Liver (tissue), 9 donors: ENCODE data around the gene RGS3. TPM values are rescaled to one million over a fixed set of nuclear protein-coding genes. Genes with fewer than 3 reads are reported as not detected.

ENCODE experiments used
- DNase-seq: peaks from one replicate; pipeline ENCODE4 v3.0.0-alpha.2; 2017; ENCODE audit warnings: low spot score
- H3K27ac ChIP-seq, 2 donors: one replicate each; pipeline ENCODE4 v1.7.0; 2013; ENCODE audit warnings: inconsistent platforms in 2 of 2, low read length in 2 of 2, control low read depth in 1 of 2, low read depth in 1 of 2, mild to moderate bottlenecking in 1 of 2
- H3K27me3 ChIP-seq, 4 donors: one replicate each; pipeline versions ENCODE4 v1.6.1 to v1.7.0; 2013; ENCODE audit warnings: low read length in 3 of 4, inconsistent platforms in 1 of 4, mild to moderate bottlenecking in 1 of 4, moderate library complexity in 1 of 4; ENCODE audit not compliant: control insufficient read depth in 4 of 4, insufficient read depth in 4 of 4
- H3K36me3 ChIP-seq, 4 donors: one replicate each; pipeline versions ENCODE4 v1.6.1 to v1.7.0; 2013; ENCODE audit warnings: low read length in 3 of 4, mild to moderate bottlenecking in 3 of 4, low read depth in 1 of 4, moderate library complexity in 1 of 4; ENCODE audit not compliant: control insufficient read depth in 4 of 4, insufficient read depth in 3 of 4
- H3K4me1 ChIP-seq, 4 donors: one replicate each; pipeline versions ENCODE4 v1.6.1 to v1.7.0; 2013; ENCODE audit warnings: low read length in 3 of 4, mild to moderate bottlenecking in 3 of 4, moderate library complexity in 1 of 4; ENCODE audit not compliant: control insufficient read depth in 4 of 4, insufficient read depth in 4 of 4
- H3K4me3 ChIP-seq, 3 donors: one replicate each; pipeline versions ENCODE4 v1.6.1 to v1.7.0; 2013; ENCODE audit warnings: low read length in 3 of 3, control low read depth in 1 of 3, low read depth in 1 of 3, mild to moderate bottlenecking in 1 of 3
- H3K9ac ChIP-seq, 2 donors: one replicate each; pipeline ENCODE4 v1.7.0; 2013; ENCODE audit warnings: low read length in 2 of 2, mild to moderate bottlenecking in 2 of 2, moderate library complexity in 2 of 2, control low read depth in 1 of 2, low read depth in 1 of 2
- H3K9me3 ChIP-seq, 4 donors: one replicate each; pipeline versions ENCODE4 v1.6.1 to v1.7.0; 2013; ENCODE audit warnings: low read length in 3 of 4; ENCODE audit not compliant: control insufficient read depth in 4 of 4
- FOXA1 ChIP-seq: IDR thresholded peaks from 2 replicates; pipeline ENCODE4 v1.6.1; 2016; ENCODE audit warnings: antibody characterized with exemption
- FOXA2 ChIP-seq: IDR thresholded peaks from 2 replicates; pipeline ENCODE4 v1.6.1; 2016; ENCODE audit warnings: antibody characterized with exemption
- GABPA ChIP-seq, 2 donors: IDR thresholded peaks in 1 of 2; conservative IDR thresholded peaks in 1 of 2; 2 replicates each; pipeline ENCODE4 v1.6.1; 2016; ENCODE audit warnings: antibody characterized with exemption in 2 of 2, mild to moderate bottlenecking in 1 of 2, moderate library complexity in 1 of 2
- HNF4A ChIP-seq, 2 donors: conservative IDR thresholded peaks; 2 replicates each; pipeline ENCODE4 v1.6.1; 2016; ENCODE audit warnings: antibody characterized with exemption in 2 of 2, mild to moderate bottlenecking in 2 of 2
- JUND ChIP-seq, 2 donors: IDR thresholded peaks; 2 replicates each; pipeline ENCODE4 v1.6.1; 2016; ENCODE audit warnings: antibody characterized with exemption in 2 of 2
- NR2F2 ChIP-seq: IDR thresholded peaks from 2 replicates; pipeline ENCODE4 v1.6.1; 2016; ENCODE audit warnings: antibody characterized with exemption
- RAD21 ChIP-seq, 2 donors: IDR thresholded peaks; 2 replicates each; pipeline ENCODE4 v1.6.1; 2016; ENCODE audit warnings: antibody characterized with exemption in 2 of 2, mild to moderate bottlenecking in 2 of 2
- RXRA ChIP-seq, 2 donors: IDR thresholded peaks; 2 replicates each; pipeline ENCODE4 v1.6.1; 2017 to 2018; ENCODE audit warnings: antibody characterized with exemption in 2 of 2, mild to moderate bottlenecking in 1 of 2
- SP1 ChIP-seq: IDR thresholded peaks from 2 replicates; pipeline ENCODE4 v1.6.1; 2018; ENCODE audit warnings: antibody characterized with exemption, mild to moderate bottlenecking
- YY1 ChIP-seq: IDR thresholded peaks from 2 replicates; pipeline ENCODE4 v1.6.1; 2016; ENCODE audit warnings: antibody characterized with exemption, mild to moderate bottlenecking
- WGBS: extraction: QIAGEN DNeasy Blood & Tissue Kit; methylation state at CpG from one replicate; pipeline ENCODE4 v1.1.7; 2013; 5-methylcytosine and 5-hydroxymethylcytosine counted together
- polyA plus RNA-seq, 2 donors: library from polyadenylated mRNA; stranded (reverse) in 1 of 2; unstranded in 1 of 2; fragments of 200-250 nt in 1 of 2; fragments of >200 nt in 1 of 2; fragmentation: Nextera tagmentation in 1 of 2; extraction: Ambion mirVana in 1 of 2; gene quantifications; one replicate each; pipeline versions ENCODE4 v1.2.1 to v1.2.3, GENCODE V29; 2013 to 2015
- total RNA-seq, 2 donors: library from RNA; depleted of rRNA; stranded (reverse); fragments of >200 nt; gene quantifications; one replicate each; pipeline ENCODE4 v1.2.3, GENCODE V29; 2014
- TF ChIP-seq, protein P1 (sequence below): IDR thresholded peaks from 2 replicates; pipeline ENCODE4 v1.6.1; 2016; ENCODE audit warnings: antibody characterized with exemption, mild to moderate bottlenecking
- TF ChIP-seq, protein P2 (sequence below): fragments of 150-350 bp; IDR thresholded peaks from 2 replicates; pipeline ENCODE4 v1.5.1; 2017; ENCODE audit warnings: improper control_type of control experiment, low read depth, low read length; ENCODE audit not compliant: missing input control
- TF ChIP-seq, protein P3 (sequence below): IDR thresholded peaks from 2 replicates; pipeline ENCODE4 v1.6.1; 2016; ENCODE audit warnings: antibody characterized with exemption
- TF ChIP-seq, protein P4 (sequence below): IDR thresholded peaks from 2 replicates; pipeline ENCODE4 v1.6.1; 2016; ENCODE audit warnings: antibody characterized with exemption
- TF ChIP-seq, protein P5 (sequence below): IDR thresholded peaks from 2 replicates; pipeline ENCODE4 v1.6.1; 2016; ENCODE audit warnings: antibody characterized with exemption
- donor health status: healthy.
- donor health status: healthy.
- donor health status: healthy.
- donor health status: healthy.
- donor health status: healthy.

RGS3 gene
- total and polyA plus RNA-seq, 4 donors: 13.0 to 65.0 (median 28.3) TPM

DNA sequence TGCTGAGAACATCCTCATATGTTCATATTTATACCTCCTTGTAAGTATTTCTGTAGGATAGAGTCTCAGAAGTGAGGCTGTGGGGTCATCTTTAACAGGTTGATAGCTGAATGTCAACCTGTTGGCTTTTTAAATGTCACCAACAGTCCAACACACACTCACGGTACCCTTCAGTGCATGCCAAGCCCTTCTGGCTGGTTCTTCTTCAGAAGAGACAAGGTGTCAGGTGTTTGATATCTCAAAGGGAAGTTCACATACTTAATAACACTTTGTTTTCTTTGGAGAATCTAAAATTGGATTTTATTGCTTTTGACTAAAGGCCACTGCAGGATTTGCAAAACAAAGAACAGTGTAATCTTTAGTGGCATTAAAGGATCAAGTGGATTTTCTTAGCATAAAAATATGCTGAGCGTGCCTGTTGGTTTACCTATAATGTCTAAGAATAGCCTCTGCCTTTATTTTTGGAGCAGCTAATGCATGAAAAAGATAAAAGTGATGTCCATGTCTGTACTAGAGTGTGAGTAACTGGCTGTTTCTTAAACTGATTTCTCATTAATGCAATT lies 58.2 kb downstream of the RGS3 start:
- Histone ChIP-seq H3K4me3 (no peak overlapping the region), H3K27me3 (no peaks in the 10 kb centered on the region), H3K36me3 (peaks cover 0 to 7% (median 3%) of the 10 kb centered on the region in 4 donors), H3K4me1 (peaks cover 0 to 21% (median 4%) of the 10 kb centered on the region in 4 donors), H3K9ac (no peak overlapping the region), H3K27ac (no peak overlapping the region), H3K9me3 (no peaks in the 10 kb centered on the region)
- no peak for DNase-seq
- WGBS: 85% methylated on average over 2 of the region's 2 CpGs
- TF ChIP-seq GABPA (IDR thresholded peaks at IDR 0.05 in 1 of 2, conservative IDR thresholded peaks at IDR 0.05 in 1 of 2) (no peak), RAD21 (IDR thresholded peaks at IDR 0.05) (no peak), RXRA (IDR thresholded peaks at IDR 0.05) (no peak), NR2F2 (no peak), YY1 (no peak), FOXA1 (no peak)
- TF ChIP-seq, protein P1, sequence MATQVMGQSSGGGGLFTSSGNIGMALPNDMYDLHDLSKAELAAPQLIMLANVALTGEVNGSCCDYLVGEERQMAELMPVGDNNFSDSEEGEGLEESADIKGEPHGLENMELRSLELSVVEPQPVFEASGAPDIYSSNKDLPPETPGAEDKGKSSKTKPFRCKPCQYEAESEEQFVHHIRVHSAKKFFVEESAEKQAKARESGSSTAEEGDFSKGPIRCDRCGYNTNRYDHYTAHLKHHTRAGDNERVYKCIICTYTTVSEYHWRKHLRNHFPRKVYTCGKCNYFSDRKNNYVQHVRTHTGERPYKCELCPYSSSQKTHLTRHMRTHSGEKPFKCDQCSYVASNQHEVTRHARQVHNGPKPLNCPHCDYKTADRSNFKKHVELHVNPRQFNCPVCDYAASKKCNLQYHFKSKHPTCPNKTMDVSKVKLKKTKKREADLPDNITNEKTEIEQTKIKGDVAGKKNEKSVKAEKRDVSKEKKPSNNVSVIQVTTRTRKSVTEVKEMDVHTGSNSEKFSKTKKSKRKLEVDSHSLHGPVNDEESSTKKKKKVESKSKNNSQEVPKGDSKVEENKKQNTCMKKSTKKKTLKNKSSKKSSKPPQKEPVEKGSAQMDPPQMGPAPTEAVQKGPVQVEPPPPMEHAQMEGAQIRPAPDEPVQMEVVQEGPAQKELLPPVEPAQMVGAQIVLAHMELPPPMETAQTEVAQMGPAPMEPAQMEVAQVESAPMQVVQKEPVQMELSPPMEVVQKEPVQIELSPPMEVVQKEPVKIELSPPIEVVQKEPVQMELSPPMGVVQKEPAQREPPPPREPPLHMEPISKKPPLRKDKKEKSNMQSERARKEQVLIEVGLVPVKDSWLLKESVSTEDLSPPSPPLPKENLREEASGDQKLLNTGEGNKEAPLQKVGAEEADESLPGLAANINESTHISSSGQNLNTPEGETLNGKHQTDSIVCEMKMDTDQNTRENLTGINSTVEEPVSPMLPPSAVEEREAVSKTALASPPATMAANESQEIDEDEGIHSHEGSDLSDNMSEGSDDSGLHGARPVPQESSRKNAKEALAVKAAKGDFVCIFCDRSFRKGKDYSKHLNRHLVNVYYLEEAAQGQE: no peak
- TF ChIP-seq, protein P2, sequence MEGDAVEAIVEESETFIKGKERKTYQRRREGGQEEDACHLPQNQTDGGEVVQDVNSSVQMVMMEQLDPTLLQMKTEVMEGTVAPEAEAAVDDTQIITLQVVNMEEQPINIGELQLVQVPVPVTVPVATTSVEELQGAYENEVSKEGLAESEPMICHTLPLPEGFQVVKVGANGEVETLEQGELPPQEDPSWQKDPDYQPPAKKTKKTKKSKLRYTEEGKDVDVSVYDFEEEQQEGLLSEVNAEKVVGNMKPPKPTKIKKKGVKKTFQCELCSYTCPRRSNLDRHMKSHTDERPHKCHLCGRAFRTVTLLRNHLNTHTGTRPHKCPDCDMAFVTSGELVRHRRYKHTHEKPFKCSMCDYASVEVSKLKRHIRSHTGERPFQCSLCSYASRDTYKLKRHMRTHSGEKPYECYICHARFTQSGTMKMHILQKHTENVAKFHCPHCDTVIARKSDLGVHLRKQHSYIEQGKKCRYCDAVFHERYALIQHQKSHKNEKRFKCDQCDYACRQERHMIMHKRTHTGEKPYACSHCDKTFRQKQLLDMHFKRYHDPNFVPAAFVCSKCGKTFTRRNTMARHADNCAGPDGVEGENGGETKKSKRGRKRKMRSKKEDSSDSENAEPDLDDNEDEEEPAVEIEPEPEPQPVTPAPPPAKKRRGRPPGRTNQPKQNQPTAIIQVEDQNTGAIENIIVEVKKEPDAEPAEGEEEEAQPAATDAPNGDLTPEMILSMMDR: no peak
- TF ChIP-seq, protein P3, sequence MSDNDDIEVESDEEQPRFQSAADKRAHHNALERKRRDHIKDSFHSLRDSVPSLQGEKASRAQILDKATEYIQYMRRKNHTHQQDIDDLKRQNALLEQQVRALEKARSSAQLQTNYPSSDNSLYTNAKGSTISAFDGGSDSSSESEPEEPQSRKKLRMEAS: no peak
- TF ChIP-seq, protein P4, sequence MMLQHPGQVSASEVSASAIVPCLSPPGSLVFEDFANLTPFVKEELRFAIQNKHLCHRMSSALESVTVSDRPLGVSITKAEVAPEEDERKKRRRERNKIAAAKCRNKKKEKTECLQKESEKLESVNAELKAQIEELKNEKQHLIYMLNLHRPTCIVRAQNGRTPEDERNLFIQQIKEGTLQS: no peak

DNA sequence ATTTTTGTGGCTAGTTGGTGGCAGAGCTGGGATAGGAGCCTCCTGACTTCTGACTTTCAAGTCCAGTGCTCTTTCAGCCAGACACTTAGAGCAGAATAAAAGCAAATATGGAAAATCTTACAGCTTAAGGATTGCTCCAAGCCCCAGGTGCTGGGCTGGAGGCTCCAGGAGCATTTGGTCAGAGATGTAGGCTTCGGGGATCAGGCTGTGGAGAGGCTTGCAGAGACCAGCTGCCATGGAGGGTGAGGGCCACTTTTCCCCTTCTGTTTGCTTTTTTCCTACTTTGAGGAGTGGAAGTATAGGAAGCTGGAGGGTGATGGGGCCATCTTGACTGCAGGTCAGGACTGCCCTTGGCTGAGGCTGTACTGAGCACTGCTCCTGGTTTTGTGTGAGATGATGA lies 58.9 kb downstream of the RGS3 start:
- no peak for DNase-seq
- no peak for TF ChIP-seq GABPA (IDR thresholded peaks at IDR 0.05 in 1 of 2, conservative IDR thresholded peaks at IDR 0.05 in 1 of 2)
- TF ChIP-seq, protein P4: no peak
- no peak for TF ChIP-seq YY1
- no peak for TF ChIP-seq HNF4A (conservative IDR thresholded peaks at IDR 0.05)
- TF ChIP-seq FOXA1: no peak
- TF ChIP-seq JUND (IDR thresholded peaks at IDR 0.05): no peak
- TF ChIP-seq, protein P5, sequence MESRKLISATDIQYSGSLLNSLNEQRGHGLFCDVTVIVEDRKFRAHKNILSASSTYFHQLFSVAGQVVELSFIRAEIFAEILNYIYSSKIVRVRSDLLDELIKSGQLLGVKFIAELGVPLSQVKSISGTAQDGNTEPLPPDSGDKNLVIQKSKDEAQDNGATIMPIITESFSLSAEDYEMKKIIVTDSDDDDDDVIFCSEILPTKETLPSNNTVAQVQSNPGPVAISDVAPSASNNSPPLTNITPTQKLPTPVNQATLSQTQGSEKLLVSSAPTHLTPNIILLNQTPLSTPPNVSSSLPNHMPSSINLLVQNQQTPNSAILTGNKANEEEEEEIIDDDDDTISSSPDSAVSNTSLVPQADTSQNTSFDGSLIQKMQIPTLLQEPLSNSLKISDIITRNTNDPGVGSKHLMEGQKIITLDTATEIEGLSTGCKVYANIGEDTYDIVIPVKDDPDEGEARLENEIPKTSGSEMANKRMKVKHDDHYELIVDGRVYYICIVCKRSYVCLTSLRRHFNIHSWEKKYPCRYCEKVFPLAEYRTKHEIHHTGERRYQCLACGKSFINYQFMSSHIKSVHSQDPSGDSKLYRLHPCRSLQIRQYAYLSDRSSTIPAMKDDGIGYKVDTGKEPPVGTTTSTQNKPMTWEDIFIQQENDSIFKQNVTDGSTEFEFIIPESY: no peak
- TF ChIP-seq, protein P2: no peak
- TF ChIP-seq RAD21 (IDR thresholded peaks at IDR 0.05): no peak
- TF ChIP-seq, protein P3: no peak
- TF ChIP-seq FOXA2: no peak
- no peak for TF ChIP-seq SP1
- H3K27me3 ChIP-seq: no peaks in the 10 kb centered on the region
- H3K36me3 ChIP-seq: peaks cover 0 to 7% (median 3%) of the 10 kb centered on the region in 4 donors
- no peak overlapping the region for H3K4me3 ChIP-seq
- 63% methylated on average over 1 of the region's 1 CpG for WGBS
- no peak overlapping the region for H3K27ac ChIP-seq
- peaks cover 0 to 21% (median 4%) of the 10 kb centered on the region in 4 donors for H3K4me1 ChIP-seq
- H3K9me3 ChIP-seq: no peaks in the 10 kb centered on the region
- H3K9ac ChIP-seq: no peak overlapping the region
